D341Med (cell line): ENCODE measurements around the gene ASXL1.
A peak's percentile ranks its signal among the peaks of the same experiment; 100 is the strongest.

Source experiments
- DNase-seq: peaks from one replicate; pipeline ENCODE4 v3.0.0; 2012; ENCODE audit warnings: low spot score

Gene ASXL1

GRCh38 chr20:32480371-32481241, 122.5 kb downstream of the ASXL1 start:
- DNase-seq: no peak

GRCh38 chr20:32481311-32482142, 123.4 kb downstream of the ASXL1 start:
- no peak for DNase-seq

GRCh38 chr20:32482143-32482441, 124.0 kb downstream of the ASXL1 start:
- DNase-seq: no peak

GRCh38 chr20:32482442-32483261, 124.5 kb downstream of the ASXL1 start:
- peak; percentile 69 for DNase-seq

- DNase-seq: peak; percentile 93
These were observed 125.5 kb downstream of the ASXL1 start for GRCh38 chr20:32483351-32484224.

GRCh38 chr20:32484225-32484957, 126.3 kb downstream of the ASXL1 start:
- DNase-seq: peak; percentile 73

- DNase-seq: peak; percentile 75
These were observed 127.0 kb downstream of the ASXL1 start for GRCh38 chr20:32484958-32485769.

GRCh38 chr20:32485770-32486478, 127.8 kb downstream of the ASXL1 start:
- no peak for DNase-seq

GRCh38 chr20:32487381-32487780, 129.2 kb downstream of the ASXL1 start:
- no peak for DNase-seq

GRCh38 chr20:32488066-32488838, 130.1 kb downstream of the ASXL1 start:
- no peak for DNase-seq
